HG03378 (cell line): ENCODE results near the gene KLK5.

Source experiments
- ATAC-seq: cut with Tn5 transposase; IDR thresholded peaks from one replicate; pipeline ENCODE4 v1.9.1; 2021; ENCODE audit warnings: mild to moderate bottlenecking, moderate library complexity; ENCODE audit not compliant: unreplicated experiment

Gene KLK5

DNA sequence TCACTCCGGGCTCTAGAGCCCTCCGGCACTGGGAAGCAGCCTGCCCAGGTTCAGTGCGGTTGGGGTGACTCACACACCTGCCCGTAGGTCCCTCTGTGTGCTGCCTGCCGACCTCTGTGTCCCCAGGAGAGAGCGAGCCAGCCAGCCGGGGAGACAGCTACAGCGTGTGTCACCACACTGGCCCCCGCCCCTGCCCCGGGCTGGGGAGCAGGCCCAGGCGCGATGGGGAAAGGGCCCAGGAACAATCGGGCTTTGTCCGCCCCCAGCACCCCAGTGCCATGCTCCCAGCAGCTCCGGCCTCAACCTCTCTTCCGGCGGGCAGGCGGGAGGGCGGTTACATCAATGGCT is 16.5 kb upstream of the KLK5 start, which contains the start of gene KLK6:
Gene KLK6 (minus strand): TSS at position 179 of the 348 bp plus-strand sequence. CDS start 1,487 bp downstream, outside the sequence.
- no peak for ATAC-seq

DNA sequence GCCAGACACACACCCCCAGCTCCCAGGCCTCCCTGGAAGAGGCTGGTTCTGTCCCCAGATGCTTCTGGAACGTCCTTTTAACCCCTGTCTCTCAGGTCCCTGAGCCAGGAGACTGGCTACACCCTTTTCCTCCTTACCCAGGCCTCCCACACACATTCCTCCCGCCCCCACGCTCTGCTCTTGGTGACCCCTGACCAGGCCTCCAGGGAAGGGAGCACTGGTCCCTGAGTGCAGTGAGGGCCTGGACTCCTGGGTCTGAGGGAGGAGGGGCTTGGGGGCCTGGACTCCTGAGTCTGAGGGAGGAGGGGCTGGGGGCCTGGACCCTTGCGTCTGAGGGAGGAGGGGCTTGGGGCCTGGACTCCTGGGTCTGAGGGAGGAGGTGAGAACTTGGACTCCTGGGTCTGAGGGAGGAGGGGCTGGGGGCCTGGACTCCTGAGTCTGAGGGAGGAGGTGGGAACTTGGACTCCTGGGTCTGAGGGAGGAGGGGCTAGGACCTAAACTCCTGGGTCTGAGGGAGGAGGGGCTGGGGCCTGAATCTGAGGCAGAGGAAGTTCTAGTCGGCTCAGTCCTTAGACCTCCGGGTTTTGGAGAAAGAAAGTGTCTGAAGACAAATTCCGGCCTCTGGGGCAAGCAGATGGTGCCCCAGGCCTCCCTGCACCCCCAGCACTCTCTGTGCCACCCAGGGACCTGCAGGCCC is 16.0 kb upstream of the KLK5 start:
- ATAC-seq = no peak

DNA sequence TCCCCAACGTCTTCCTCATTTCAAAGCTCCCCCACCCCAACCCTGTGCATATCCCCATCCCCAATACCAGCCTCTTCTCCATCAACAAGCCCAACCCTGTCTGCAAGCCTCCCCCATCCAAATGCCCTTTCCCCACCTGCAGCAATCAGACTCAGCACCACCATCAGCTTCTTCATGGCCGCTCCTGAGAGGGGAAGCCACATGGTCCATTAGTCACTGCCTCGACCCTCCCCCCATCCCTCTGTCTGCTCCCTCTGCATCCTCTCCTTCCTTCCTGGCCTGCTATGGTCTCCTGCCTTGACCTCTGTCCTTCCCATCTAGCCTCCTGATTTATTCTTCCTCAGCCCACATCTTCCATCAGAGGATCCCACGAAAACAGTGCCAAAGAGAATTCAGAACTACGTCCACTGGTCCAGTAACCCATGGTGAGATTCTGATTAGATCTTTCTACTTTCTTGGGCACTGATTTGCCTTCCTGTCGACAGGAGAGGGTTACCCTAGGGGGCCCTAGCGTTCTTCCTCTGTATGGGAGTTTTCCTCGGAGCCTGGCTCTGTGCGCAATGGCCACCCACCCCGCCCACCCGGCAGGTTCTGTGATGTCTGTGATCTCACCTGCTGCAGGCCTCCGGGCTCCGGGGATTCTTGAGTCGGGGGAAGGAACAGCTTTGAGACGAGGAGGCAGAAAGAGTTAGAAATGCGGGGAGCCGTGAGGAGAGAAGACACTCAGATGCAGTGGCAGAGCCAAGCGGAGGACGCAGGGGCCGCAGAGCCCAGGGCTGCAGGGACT is 15.3 kb upstream of the KLK5 start:
- ATAC-seq = no peak

DNA sequence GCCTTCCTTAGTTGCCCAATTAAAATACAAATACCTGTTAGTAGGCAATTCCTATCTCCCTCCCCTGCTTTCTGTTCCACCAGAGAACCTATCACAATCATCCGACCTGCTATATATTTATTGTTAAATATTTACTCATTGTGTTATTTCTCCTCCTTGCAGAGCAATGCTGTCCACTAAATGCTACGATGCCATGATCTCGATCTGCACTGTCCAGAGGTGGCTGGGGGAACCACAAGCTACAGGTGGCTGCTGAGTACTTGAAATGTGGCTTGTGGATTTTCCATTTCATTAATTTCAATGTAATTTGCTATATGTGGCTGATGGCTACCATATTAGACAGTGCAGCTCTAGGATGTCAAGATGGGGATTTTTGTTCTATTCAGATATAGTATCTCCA is 11.4 kb upstream of the KLK5 start:
- ATAC-seq = no peak

DNA sequence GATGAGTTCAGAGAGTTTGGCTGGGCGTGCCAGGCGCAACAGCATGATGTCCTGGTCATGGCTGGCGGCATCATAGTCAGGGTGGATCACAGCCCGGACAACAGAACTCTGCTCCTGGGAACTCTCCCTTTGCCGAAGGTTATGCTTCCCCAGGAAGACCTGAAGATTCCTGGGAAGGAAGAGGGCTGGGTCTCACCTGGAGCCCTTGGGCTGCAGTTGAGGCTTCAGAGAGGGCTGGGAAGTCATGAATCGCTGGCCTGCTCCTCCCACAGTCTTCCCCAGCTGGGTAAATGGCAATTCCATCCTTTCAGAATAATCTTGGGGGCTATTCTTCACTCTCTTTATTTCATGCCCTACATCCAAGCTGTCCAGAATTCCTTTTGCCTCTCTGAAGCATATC is 10.5 kb upstream of the KLK5 start:
- no peak for ATAC-seq

DNA sequence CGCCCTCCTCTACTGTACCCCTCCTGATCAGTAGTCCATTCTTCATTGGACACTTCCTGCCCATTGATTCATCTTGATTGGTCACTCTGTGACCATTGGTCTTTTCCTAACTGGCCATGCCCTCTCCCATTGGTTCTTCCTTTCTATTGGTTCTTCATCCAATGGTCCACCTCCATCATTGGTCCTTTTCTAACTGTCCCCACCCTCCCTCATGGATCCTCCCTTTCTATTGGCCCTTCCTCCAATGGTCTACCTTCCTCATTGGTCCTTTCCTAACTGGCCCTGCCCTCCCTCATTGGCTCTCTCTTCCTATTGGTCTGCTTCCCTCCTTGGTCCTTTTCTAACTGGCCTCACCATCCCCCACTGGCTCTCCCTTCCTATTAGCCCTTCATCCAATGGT is 9.4 kb upstream of the KLK5 start:
- ATAC-seq = no peak

DNA sequence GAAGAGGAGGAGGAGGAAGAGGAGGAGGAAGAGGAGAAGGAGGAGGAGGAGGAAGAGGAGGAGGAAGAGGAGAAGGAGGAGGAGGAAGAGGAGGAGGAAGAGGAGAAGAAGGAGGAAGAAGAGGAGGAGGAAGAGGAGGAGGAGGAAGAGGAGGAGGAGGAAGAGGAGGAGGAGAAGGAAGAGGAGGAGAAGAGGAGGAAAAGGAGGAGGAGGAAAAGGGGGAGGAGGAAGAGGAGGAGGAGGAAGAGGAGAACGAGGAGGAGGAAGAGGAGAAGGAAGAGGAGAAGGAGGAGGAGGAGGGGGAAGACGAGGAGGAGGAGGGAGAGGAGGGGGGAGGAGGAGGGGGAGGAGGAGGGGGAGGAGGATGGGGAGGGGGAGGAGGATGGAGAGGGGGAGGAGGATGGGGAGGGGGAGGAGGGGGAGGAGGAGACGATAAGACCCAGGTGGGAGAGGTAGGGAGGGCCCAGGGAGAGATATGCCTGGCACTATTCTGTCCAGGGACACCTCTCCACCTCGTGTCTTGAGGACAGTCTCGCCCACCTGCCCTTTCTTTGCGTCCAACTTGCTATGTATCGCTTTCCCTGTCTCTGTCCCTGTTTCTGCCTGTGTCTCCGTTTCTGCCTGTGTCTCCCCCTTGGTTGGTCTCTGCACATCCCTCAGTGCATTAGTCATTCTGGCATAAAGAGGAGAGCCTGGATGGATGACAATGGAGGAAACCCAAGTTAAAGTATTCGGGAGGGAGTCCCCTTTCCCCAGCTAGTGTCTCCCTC is 7.1 kb upstream of the KLK5 start:
- no peak for ATAC-seq

DNA sequence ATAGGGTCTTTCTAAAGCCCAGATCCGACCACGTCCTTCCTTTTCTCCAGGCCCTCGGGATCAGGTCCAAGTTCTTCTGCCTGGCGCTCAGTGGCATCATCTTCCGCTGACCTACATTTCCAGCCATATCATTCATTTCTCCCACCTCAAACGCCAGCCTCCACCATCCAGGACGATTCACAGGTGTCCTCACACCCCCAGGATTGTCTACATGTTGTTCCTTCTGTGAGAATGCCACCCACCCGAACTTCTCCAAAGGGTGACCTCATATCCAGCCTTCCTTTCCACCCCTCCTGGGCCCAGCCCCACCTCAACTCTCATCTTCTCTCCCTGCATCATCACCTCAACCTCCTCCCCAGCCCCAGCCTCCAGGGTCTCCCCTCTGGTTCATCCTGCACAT is 4.7 kb upstream of the KLK5 start:
- ATAC-seq = no peak

DNA sequence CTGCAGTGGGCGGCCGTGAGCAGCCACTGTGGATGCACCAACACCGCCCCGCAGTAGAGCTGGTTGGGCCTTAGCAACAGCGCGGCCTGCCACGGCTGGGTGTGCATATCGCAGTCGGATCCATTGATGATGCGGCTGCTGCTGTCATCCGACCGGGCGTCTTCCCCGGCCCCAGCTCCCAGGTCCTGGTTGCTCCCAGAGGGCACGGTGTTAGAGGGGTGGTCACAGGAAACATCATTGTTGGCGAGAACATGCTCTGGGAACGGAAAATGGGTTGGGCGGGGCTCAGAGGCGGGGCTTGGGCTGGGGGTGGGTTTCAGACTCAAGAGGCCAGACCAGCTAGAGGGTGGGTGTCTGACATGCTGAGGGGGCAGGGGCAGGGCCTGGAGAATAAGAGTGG is 3.0 kb downstream of the KLK5 start:
- ATAC-seq = no peak

DNA sequence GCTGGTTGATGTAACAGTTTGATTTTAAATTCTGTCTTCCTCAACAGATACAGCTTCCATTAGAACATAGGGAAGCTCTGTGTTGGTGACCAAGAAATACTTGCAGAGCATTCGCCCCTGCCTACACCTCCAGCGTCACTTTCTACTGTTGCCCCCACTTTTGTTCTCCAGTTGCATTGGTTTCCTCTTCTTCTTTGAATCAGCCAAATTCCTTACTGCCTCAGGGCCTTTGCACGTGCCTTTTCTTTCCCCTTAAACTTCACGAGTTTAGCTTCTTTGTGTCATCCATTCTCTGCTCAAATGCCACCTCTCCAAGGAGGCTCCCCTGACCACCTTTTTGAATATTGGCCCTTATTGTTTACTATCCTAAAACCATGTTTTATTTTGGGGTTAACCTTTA is 5.7 kb downstream of the KLK5 start:
- ATAC-seq = no peak

DNA sequence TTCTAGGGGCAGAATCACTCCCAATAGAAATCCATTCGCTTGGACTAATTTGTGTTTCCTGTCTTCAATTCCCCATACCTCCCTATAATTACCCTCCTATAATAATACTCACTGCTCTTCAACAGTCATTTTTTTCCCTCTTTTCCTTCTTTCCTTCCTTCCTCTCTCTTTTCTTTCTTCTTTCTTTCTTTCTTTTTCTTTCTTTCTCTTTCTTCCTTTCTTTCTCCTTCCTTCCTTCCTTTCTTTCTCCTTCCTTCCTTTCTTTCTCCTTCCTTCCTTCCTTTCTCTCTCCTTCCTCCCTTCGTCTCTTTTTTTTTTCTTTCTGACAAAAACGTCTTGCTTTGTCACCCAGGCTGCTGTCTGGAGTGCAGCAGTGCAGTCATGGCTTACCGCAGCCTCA is 8.0 kb downstream of the KLK5 start:
- ATAC-seq = no peak

DNA sequence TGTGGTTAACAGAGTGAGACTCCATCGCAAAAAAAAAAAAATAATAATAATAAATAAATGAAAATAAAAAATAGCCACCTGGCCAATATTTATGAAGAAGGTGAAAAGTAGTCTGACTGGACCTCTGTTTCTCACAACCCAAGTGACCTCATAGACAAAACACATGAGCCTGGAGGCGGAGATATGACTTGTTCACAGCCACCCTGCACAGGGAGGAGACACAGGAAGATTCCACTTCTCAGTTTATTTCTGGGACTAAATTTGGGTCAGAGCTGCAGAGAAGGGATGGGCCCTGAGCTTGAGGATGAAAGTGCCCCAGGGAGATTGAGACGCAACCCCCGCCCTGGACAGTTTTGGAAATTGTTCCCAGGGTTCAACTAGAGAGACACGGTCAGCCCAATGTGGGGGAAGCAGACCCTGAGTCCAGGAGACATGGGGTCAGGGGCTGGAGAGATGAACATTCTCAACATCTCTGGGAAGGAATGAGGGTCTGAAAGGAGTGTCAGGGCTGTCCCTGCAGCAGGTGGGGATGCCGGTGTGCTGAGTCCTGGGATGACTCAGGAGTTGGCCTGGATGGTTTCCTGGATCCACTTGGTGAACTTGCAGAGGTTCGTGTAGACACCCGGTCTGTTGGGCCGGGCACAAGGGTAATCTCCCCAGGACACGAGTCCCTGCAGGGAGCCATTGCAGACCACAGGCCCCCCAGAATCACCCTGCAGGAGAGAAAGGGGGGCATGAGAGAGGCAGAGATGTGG is 9.6 kb downstream of the KLK5 start:
- no peak for ATAC-seq

DNA sequence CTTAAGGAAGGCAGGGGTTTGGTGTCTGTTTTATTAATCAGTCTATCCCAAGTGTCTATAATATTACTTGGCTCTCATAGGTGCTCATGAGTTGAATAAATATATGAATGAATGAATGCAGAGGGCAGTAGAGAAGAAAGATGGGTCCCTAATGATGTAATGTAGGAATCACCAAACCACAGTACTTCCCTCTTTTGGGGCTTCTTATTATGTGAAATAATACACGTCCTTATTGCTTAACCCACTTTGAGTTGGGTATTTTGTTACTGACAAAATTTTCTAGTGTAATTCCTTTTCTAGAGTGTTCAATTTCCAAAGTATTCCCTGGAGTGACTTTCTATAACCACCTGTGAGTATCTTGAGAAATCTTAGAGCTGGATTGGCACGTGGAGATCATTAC is 13.2 kb downstream of the KLK5 start:
- ATAC-seq = no peak

DNA sequence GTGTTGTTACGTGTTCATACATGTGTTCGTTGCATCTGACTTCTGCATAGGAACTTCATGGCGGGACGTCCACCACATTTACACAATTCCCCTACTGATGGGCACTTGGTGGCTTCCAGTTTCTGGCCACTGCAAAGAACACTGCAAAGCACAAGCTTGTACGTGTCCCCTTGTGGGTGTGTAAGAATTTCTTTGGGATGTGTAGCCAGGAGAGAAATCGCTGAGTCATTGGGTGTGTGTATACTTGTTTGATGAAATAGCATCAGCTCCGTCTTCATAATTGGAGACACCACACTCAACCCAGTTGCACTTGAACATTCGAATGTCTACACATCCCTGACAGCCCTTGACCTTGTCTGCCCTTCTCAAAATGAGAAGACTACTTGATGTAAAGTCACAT is 19.2 kb downstream of the KLK5 start:
- no peak for ATAC-seq

DNA sequence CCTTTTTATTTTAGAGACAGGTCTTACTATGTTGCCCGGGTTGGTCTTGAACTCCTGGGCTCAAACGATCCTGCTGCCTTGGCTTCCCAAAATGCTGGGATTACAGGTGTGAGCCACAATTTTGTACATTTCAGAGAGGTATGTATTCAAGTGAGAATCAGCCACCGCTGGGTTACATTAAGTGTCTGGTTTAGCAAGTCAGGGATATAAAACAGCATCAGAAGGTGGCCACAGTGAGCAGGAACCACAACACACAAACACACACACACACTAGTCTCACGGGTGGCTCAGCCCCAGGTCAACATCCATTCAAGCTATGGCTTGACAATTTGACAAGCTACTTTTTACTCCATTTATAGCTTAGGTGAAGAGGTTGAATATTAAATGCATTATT is 20.2 kb downstream of the KLK5 start:
- ATAC-seq = no peak

DNA sequence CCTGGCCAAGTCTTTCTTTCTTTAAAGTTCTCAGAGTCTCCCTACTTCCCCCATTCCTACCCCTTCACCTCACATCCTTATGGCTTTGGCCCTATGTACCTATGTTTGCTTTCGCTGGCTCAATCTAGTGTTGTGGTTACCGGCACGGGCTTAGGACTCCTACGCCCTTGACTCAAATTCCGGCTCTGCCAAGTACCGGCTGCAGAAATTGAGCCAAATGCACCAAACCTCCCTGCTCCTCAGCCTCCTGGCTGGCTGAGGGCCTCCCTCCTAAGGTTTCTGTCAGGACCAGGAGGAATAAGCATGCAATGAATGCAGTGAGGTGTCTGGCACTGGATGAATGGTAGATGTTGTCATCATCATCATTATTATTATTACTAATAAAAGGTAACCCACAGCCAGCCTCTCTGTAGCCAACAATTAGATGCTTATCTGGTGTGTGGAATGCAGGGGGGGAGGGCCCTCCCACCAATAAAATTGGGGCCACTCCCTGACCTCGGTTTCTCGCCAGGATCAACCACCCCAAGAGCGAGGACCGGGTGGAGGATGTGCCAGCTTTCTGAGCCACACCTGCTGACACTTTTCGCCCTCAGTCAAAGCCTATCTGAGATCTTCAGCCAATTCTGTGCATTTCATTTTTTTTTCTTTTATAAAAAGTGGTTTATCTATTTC is 20.7 kb downstream of the KLK5 start:
- no peak for ATAC-seq

DNA sequence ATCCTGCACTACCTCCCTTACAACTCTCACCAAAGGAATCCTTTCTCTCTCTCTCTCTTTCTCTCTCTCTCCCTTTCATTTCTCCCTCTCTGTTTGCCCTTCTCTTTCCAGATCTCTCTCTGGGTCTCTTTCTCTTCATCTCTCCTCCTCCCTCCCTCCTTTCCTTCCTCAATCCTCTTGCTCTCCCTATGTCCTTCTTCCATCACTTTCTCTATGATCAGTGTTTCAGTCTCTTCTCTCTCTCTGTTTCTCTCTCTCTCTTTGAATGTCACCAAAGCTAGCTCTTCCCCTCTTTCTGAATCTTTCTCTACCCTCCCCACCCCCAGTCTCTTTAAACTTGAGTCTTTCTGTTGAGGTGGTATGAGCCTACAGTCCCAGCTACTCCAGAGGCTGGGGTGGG is 21.8 kb downstream of the KLK5 start:
- no peak for ATAC-seq

DNA sequence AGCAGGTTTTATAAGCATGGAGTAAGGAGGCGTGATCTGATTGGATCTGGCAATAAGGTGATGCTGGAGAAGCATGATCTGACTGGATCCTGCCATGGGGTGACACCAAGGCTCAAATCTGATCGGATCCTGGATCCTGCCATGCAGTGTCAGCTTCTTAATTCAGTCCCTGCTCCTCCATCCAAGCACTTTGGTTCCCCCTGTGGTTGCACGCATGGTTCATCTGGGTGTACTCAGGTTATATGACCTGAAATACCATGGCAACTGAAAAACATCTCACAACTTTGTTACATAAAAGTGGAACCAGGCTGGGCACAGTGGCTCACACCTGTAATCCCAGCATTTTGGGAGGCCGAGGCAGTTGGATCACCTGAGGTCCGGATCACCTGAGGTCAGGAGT is 24.0 kb downstream of the KLK5 start:
- ATAC-seq = no peak

DNA sequence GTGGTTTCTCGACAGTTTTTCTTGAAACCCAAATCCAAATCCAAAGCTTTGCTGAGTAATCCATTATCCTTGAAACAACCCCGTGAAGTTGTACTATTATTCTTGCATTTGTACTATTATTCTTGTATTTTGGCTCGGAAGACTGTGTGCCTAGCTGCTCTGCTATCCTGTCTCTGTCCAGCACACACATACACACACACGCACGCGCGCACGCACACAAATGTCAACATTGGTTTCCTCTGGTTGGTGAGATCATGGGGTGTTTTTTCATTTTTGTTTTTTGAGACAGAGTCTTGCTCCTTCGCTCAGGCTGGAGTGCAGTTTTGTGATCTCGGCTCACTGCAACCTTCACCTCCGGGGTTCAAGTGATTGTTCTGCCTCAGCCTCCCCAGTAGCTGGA is 26.7 kb downstream of the KLK5 start:
- ATAC-seq = no peak

DNA sequence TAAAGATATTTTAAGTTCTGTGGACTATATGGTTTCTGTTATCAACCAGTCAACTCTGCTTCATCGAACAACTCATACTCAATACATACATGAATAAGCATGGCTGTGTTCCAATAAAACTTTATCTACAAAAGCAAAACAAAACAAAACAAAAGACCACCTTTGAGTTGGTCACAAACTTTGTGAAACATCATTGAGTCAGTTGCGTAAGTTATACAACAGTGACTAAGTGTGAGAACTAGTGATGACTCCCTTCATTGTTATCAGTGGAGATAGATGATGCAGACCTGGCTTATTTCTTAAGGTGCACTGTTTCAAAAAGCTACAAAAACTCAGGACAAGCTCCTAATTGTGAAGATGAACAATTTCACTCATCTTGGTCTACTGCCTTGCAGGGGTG is 27.1 kb downstream of the KLK5 start:
- no peak for ATAC-seq

DNA sequence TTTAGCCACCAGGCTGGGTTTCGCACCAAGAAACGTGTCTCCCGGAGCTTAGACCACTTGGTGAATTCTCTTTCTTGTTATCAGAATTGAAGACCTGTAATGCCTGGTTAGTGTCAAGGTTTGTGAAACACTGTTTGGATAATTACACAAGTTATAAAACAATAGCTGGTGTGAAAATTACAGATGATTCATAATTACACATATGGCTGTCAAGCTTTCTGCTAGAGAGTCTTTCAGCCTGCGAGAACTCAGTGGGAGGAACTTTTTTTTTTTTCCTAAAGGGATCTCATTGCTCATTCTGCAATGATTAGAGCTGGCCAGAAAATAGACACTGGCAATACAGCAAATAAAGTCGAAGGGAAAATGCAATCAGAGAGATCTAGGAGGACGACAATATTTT is 28.3 kb downstream of the KLK5 start:
- ATAC-seq = no peak
